Rectal smooth muscle tissue (tissue), 1 donor: ENCODE measurements around the gene VAT1L.

Experiments used
- H3K27ac ChIP-seq: one replicate; pipeline ENCODE4 v1.7.0; 2013; ENCODE audit warnings: low read depth, low read length, inconsistent platforms
- H3K27me3 ChIP-seq: one replicate; pipeline ENCODE4 v1.7.0; 2013; ENCODE audit warnings: low read length; ENCODE audit not compliant: control insufficient read depth, insufficient read depth
- H3K36me3 ChIP-seq: one replicate; pipeline ENCODE4 v1.7.0; 2013; ENCODE audit warnings: low read length; ENCODE audit not compliant: control insufficient read depth, insufficient read depth
- H3K4me1 ChIP-seq: one replicate; pipeline ENCODE4 v1.7.0; 2013; ENCODE audit warnings: low read length; ENCODE audit not compliant: control insufficient read depth, insufficient read depth
- H3K4me3 ChIP-seq: one replicate; pipeline ENCODE4 v1.7.0; 2013; ENCODE audit warnings: low read length
- H3K9ac ChIP-seq: one replicate; pipeline ENCODE4 v1.7.0; 2013; ENCODE audit warnings: low read length

Gene VAT1L

GRCh38 chr16:77868052-77868451 lies 79.7 kb downstream of the VAT1L start:
- no peak overlapping the region for H3K4me3 ChIP-seq
- H3K36me3 ChIP-seq: no peaks in the 10 kb centered on the region
- no peak overlapping the region for H3K27ac ChIP-seq
- no peaks in the 10 kb centered on the region for H3K27me3 ChIP-seq
- H3K4me1 ChIP-seq: no peaks in the 10 kb centered on the region
- no peak overlapping the region for H3K9ac ChIP-seq

DNA sequence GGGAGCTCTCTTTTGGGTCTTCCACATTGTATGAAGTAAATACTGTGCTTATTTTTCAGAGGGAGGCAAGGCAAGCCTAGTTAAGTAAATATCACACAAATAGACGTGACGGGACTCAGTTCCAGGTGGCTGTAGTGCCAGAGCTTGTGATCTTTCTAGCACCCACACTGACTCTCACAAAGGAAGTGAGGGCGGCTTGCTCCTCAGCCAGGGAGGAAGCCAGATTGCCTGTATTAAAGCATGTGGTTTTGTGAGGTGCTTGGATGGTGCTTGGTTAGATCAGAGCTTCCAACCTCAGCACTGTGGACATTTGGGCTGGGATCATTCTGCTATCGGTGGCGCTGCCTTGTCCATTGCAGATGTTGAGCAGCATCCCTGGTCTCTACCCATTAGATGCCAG lies 80.1 kb downstream of the VAT1L start:
- H3K4me3 ChIP-seq: no peak overlapping the region
- H3K27ac ChIP-seq: no peak overlapping the region
- no peaks in the 10 kb centered on the region for H3K27me3 ChIP-seq
- no peaks in the 10 kb centered on the region for H3K4me1 ChIP-seq
- no peak overlapping the region for H3K9ac ChIP-seq
- H3K36me3 ChIP-seq: no peaks in the 10 kb centered on the region

GRCh38 chr16:77869997-77870813 lies 81.8 kb downstream of the VAT1L start:
- Histone ChIP-seq H3K27me3 (no peaks in the 10 kb centered on the region), H3K4me1 (no peaks in the 10 kb centered on the region), H3K27ac (no peak overlapping the region), H3K9ac (no peak overlapping the region), H3K4me3 (no peak overlapping the region), H3K36me3 (no peaks in the 10 kb centered on the region)

DNA sequence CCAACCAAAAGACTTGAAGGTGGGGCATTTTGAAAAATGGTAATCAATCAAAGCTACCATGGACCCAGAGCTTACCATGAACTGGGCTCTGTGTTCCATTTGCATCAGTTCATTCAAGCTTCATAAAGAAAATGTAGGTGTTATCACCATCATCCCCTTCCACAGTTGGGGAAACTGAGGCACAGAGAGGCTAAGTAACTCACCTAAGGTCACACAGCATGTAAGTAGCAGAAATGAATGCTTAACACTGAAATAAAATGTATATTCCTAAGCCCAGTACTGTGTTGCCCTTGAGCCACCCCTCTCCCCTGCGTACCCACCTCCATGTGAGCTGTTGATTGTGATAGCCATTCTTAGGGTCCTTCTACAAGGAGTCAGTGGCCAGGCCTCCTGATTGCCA lies 83.6 kb downstream of the VAT1L start:
- Histone ChIP-seq H3K27ac (no peak overlapping the region), H3K4me1 (no peaks in the 10 kb centered on the region), H3K9ac (no peak overlapping the region), H3K36me3 (no peaks in the 10 kb centered on the region), H3K27me3 (no peaks in the 10 kb centered on the region), H3K4me3 (no peak overlapping the region)

- no peak overlapping the region for H3K9ac ChIP-seq
- no peak overlapping the region for H3K4me3 ChIP-seq
- no peak overlapping the region for H3K27ac ChIP-seq
- no peaks in the 10 kb centered on the region for H3K4me1 ChIP-seq
- no peaks in the 10 kb centered on the region for H3K36me3 ChIP-seq
- H3K27me3 ChIP-seq: no peaks in the 10 kb centered on the region
Observed at GRCh38 chr16:77873066-77873465, 84.7 kb downstream of the VAT1L start.

DNA sequence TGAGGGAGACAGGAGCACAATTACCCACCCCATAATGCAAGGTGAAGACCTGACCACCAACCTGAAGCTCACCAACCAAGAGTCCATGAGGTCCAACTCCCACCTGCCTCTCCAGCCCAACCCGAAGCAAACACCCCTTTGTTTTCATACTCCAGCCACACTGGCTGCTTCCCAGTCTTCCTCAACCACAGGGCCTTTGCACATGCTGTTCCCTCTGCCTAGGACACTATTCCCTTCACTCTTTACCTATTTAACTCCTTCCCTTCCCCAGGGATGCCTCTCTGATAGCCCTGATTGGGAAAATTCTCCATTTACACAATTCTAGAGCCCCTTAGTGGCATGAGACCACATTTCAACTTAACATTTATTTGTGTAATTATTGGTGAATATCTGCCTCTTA lies 86.0 kb downstream of the VAT1L start:
- Histone ChIP-seq H3K36me3 (no peaks in the 10 kb centered on the region), H3K9ac (no peak overlapping the region), H3K4me3 (no peak overlapping the region), H3K27me3 (no peaks in the 10 kb centered on the region), H3K27ac (no peak overlapping the region), H3K4me1 (no peaks in the 10 kb centered on the region)

GRCh38 chr16:77876776-77877175 lies 88.4 kb downstream of the VAT1L start:
- Histone ChIP-seq H3K27ac (no peak overlapping the region), H3K36me3 (no peaks in the 10 kb centered on the region), H3K9ac (no peak overlapping the region), H3K27me3 (no peaks in the 10 kb centered on the region), H3K4me1 (no peaks in the 10 kb centered on the region), H3K4me3 (no peak overlapping the region)

GRCh38 chr16:77877712-77878347 lies 89.5 kb downstream of the VAT1L start:
- Histone ChIP-seq H3K4me1 (no peaks in the 10 kb centered on the region), H3K4me3 (no peak overlapping the region), H3K9ac (no peak overlapping the region), H3K27ac (no peak overlapping the region), H3K27me3 (no peaks in the 10 kb centered on the region), H3K36me3 (no peaks in the 10 kb centered on the region)

DNA sequence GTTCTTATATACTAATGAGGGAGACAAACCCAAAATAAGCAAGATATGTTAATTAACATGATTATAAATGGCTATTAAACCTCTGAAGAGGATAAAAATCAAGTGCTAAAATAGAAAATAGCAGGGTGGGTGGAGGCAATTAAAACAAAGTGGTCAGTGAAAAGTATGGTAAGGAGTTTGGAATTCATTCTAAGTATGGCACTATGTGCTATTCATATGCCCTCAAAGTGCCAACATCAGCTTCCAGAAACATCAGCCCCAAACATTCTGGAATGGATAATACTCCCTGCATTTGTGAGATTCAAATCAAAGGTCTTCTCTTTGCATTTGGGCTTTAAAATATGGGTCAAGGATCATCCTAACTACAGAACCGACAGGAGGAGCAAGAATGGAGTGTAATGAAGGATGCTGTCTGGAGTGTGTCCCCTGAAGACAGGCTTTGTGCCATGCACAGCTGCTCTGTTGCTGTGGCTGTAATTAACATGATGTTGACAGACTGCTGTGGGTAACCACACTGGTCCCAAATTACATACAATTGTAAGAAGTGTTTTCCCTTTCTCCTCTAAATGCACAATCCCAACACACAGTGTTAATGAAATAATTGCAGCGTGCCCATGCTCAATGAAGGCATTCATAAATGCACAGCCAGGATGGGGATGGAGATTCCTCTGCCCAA lies 93.1 kb downstream of the VAT1L start:
- H3K4me3 ChIP-seq: no peak overlapping the region
- no peaks in the 10 kb centered on the region for H3K36me3 ChIP-seq
- H3K4me1 ChIP-seq: no peaks in the 10 kb centered on the region
- no peak overlapping the region for H3K9ac ChIP-seq
- H3K27ac ChIP-seq: no peak overlapping the region
- H3K27me3 ChIP-seq: no peaks in the 10 kb centered on the region

- H3K4me3 ChIP-seq: no peak overlapping the region
- H3K27ac ChIP-seq: no peak overlapping the region
Observed at GRCh38 chr16:77882358-77882757, 94.0 kb downstream of the VAT1L start.

GRCh38 chr16:77885571-77886295 lies 97.4 kb downstream of the VAT1L start:
- Histone ChIP-seq H3K36me3 (no peaks in the 10 kb centered on the region), H3K9ac (no peak overlapping the region), H3K27me3 (no peaks in the 10 kb centered on the region), H3K4me3 (no peak overlapping the region), H3K4me1 (no peaks in the 10 kb centered on the region), H3K27ac (no peak overlapping the region)

More at GRCh38 chr16:77882358-77882757, 94.0 kb downstream of the VAT1L start:
- Histone ChIP-seq H3K9ac (no peak overlapping the region), H3K36me3 (no peaks in the 10 kb centered on the region), H3K4me1 (no peaks in the 10 kb centered on the region), H3K27me3 (no peaks in the 10 kb centered on the region)

- no peak overlapping the region for H3K27ac ChIP-seq
- H3K36me3 ChIP-seq: no peaks in the 10 kb centered on the region
- no peak overlapping the region for H3K9ac ChIP-seq
- no peaks in the 10 kb centered on the region for H3K27me3 ChIP-seq
- H3K4me3 ChIP-seq: no peak overlapping the region
- H3K4me1 ChIP-seq: no peaks in the 10 kb centered on the region
Observed at GRCh38 chr16:77888871-77889270, 100.5 kb downstream of the VAT1L start.
